ENCODE measurements around the gene EIF4ENIF1. TPM values are rescaled to one million over a fixed set of nuclear protein-coding genes. Genes with fewer than 3 reads are reported as not detected.

Gene EIF4ENIF1
- total and polyA plus RNA-seq, 2 donors (not counting 3 experiments of a cell fraction or from before 2014, with no cell fraction given), result 22.8 to 38.7 TPM

GRCh38 chr22:31399211-31400022 is 90.2 kb downstream of the EIF4ENIF1 start, which contains the start of gene DRG1:
Gene DRG1, plus strand, starts transcription at chr22:31399604. Its CDS starts 80 bp downstream, at chr22:31399684.
- H3K27ac ChIP-seq (ENCODE audit: insufficient read depth, low read depth, low read length), result peak within 1 kb of the TSS; percentile 79
- H3K4me3 ChIP-seq (replicated peaks in 1 of 3; ENCODE audit: insufficient read depth in 1 of 3, low read depth in 1 of 3, low read length in 3 of 3), result peak within 1 kb of the TSS; percentile 57 to 87 (median 69)
- peak within 1 kb of the TSS; percentile 92 for H2AFZ ChIP-seq (ENCODE audit: low read depth, low read length)
- ChIA-PET CTCF (interaction anchor here (0.7 to 1.5 kb wide), 3 partner anchors 12 to 53 kb away, joined by 3 to 4 read pairs (median 4); partner anchors contain the start of gene PATZ1), POLR2A (no interaction called here)
- H3K4me1 ChIP-seq (ENCODE audit: control insufficient read depth, extremely low read depth, insufficient read depth, low read length), result peaks cover 13% of the 10 kb centered on the region
- no peaks in the 10 kb centered on the region for H3K9me1 ChIP-seq (replicated peaks; ENCODE audit: control insufficient read depth, extremely low read depth, insufficient read depth, low read length)
- intact Hi-C loops (cut with micrococcal nuclease) (loop anchor here (1.0 kb wide), 1 partner anchor 52 kb away; no protein-coding TSS in a partner anchor), dilution Hi-C loops (cut with MboI; ENCODE audit: extremely low pct_ligation_motif_present, low sequenced_read_pairs) (no loop called here)
- FAIRE-seq, result peak; percentile 95
- peak; percentile 99 for TF ChIP-seq POLR2AphosphoS5 (IDR thresholded peaks at IDR 0.05; ENCODE audit: insufficient read depth, low read depth, low read length)
- TF ChIP-seq POLR2A (IDR thresholded peaks at IDR 0.05; ENCODE audit: low read depth, low read length), result peak; percentile 99
- TF ChIP-seq GATA2 (IDR thresholded peaks at IDR 0.05; ENCODE audit: insufficient read depth, insufficient read length, low read depth, low read length), result no peak
- TF ChIP-seq CTCF (IDR thresholded peaks at IDR 0.05; ENCODE audit: extremely low read depth in 1 of 2, insufficient read depth in 1 of 2, low read depth in 1 of 2, low read length in 2 of 2), result no peak
- TF ChIP-seq, protein P1, sequence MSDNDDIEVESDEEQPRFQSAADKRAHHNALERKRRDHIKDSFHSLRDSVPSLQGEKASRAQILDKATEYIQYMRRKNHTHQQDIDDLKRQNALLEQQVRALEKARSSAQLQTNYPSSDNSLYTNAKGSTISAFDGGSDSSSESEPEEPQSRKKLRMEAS (IDR thresholded peaks at IDR 0.05; ENCODE audit: insufficient read depth, insufficient read length), result peak; percentile 31
- no peak for TF ChIP-seq JUN (IDR thresholded peaks at IDR 0.05; ENCODE audit: borderline replicate concordance, insufficient read depth, insufficient read length, low read depth)
- peak; percentile 6 for TF ChIP-seq MYC (IDR thresholded peaks at IDR 0.05; ENCODE audit: low read depth, low read length)
- TF ChIP-seq EZH2 (IDR thresholded peaks at IDR 0.05; ENCODE audit: borderline replicate concordance, low read depth, low read length, severe bottlenecking), result no peak
- TF ChIP-seq FOS (IDR thresholded peaks at IDR 0.05; ENCODE audit: borderline replicate concordance, insufficient read depth, low read length), result no peak
- no peaks in the 10 kb centered on the region for H3K27me3 ChIP-seq (ENCODE audit: control insufficient read depth in 2 of 2, insufficient read depth in 2 of 2, low read length in 2 of 2)
- peaks cover 35% of the 10 kb centered on the region for H3K79me2 ChIP-seq (ENCODE audit: control insufficient read depth, insufficient read depth, low read length)
- H3K4me2 ChIP-seq (ENCODE audit: insufficient read depth, low read length), result peak within 1 kb of the TSS; percentile 91
- H3K36me3 ChIP-seq (ENCODE audit: control insufficient read depth in 2 of 2, extremely low read depth in 1 of 2, insufficient read depth in 2 of 2, low read length in 2 of 2), result peaks cover 2 to 4% of the 10 kb centered on the region in 2 experiments
- H4K20me1 ChIP-seq (replicated peaks; ENCODE audit: control insufficient read depth, extremely low read depth, insufficient read depth, low read length), result no peaks in the 10 kb centered on the region
- TSS peak; percentile 77 for BruUV-seq (replicated peaks)
- peak within 1 kb of the TSS; percentile 99 for H3K9ac ChIP-seq (replicated peaks; ENCODE audit: extremely low read depth, insufficient read depth, low read length)
- peak; percentile 96 for DNase-seq (ENCODE audit: low read depth, low spot score)
- H3K9me3 ChIP-seq (replicated peaks; ENCODE audit: control insufficient read depth, insufficient read depth, low read length), result no peaks in the 10 kb centered on the region
